GM19193 (cell line): Measurements from ENCODE around the gene KRT6C.

ENCODE experiments used
- POLR2A ChIP-seq: IDR thresholded peaks from 4 replicates; pipeline ENCODE4 v1.6.1; 2011; ENCODE audit not compliant: insufficient read depth, insufficient read length; ENCODE audit errors: extremely low read depth

The KRT6C gene

GRCh38 chr12:52433501-52434080 is 40.0 kb downstream of the KRT6C start:
- no peak for TF ChIP-seq POLR2A

- TF ChIP-seq POLR2A, result no peak
These were observed 40.9 kb downstream of the KRT6C start for GRCh38 chr12:52432559-52433207.

GRCh38 chr12:52428121-52428520 is 45.5 kb downstream of the KRT6C start:
- no peak for TF ChIP-seq POLR2A

- TF ChIP-seq POLR2A, result no peak
These were observed 46.5 kb downstream of the KRT6C start for GRCh38 chr12:52427083-52427482.

GRCh38 chr12:52426034-52426433 is 47.6 kb downstream of the KRT6C start:
- no peak for TF ChIP-seq POLR2A

GRCh38 chr12:52425466-52425865 is 48.1 kb downstream of the KRT6C start:
- TF ChIP-seq POLR2A, result no peak

- TF ChIP-seq POLR2A, result no peak
These were observed 49.7 kb downstream of the KRT6C start for GRCh38 chr12:52423661-52424500.

- TF ChIP-seq POLR2A, result no peak
These were observed 50.6 kb downstream of the KRT6C start for GRCh38 chr12:52423035-52423434.

- TF ChIP-seq POLR2A, result no peak
These were observed 53.9 kb downstream of the KRT6C start for GRCh38 chr12:52419656-52420055.

- no peak for TF ChIP-seq POLR2A
These were observed 55.0 kb downstream of the KRT6C start for GRCh38 chr12:52418576-52419110.
